Dedifferentiated amniotic fluid mesenchymal stem cell (primary cell): ENCODE measurements around the gene ZNF81.
"Not testable (repeated sequence)": the region's sequence is repeated elsewhere in the genome, so short reads cannot be mapped to it uniquely, and the experiment has no call there.

ENCODE experiments used
- DNase-seq: peaks from one replicate; pipeline ENCODE4 v3.0.0-alpha.2; 2016; ENCODE audit errors: extremely low spot score

Gene ZNF81

GRCh38 chrX:47933946-47934345 lies 97.2 kb downstream of the ZNF81 start:
- no peak for DNase-seq

DNA sequence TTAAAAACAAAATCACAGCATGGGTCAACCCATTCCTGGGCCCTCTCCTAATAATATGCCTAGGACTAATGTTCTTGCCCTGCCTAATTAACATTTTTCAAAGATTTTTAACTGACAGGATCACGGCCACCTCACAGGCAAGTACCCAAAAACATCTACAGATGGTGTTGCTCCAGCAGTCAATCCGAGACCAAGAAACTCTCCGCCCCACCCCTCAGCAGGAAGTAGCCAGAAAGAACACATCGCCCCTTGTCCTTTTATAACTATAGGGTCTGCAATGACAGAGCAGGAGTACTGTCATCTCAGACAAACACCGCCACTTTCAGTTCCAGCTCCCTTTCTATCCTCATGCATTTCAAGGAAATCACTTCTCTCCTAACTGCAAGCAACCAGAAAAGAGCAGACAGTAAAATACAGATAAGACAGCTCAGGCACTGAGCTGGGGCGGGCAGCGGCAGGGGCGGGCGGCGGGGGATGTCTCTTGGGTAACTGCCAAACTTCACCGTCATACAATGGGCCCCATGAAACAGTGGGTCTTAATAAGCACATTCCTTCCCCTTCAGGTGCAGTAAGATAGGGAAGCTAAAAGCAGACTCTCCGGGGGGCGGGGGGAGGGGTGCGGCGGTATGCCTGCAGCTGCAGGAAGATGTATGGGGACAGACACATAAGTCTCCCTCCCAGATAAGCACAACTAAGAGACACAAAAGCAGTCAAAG lies 99.7 kb downstream of the ZNF81 start:
- DNase-seq = no peak

DNA sequence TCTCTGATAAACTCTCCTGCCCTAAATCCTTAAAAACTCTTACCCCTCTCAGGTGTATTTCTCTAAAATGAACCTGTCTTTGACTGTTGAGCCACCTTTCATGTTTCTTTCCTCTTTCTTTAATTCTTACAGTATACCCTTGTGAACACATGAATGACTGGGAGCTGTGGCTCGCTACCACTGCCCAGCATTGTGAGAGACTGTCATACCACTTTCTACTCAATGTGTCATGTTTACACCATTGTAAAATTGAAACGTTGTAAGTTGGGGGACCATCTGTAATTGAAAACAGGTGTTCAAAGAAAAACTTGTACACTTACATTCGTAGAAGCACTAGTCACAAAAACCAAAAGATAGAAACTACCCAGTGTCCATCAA lies 100.2 kb downstream of the ZNF81 start:
- no peak for DNase-seq

DNA sequence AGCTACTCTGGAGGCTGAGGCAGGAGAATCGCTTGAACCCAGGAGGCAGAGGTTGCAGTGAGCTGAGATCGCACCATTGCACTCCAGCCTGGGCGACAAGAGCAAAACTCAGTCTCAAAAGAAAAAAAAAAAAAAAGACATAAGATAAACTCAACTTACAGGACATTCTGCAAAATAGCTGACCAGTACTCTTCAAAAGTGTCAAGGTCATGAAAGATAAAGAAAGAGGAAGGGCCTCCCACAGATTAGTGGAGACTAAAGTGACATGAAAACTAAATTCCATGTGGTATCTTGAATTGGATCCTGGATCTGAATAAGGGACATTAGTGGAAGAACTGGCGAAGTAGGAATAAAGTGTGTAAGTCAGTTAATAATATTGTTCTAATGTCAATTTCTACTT lies 103.7 kb downstream of the ZNF81 start:
- no peak for DNase-seq

- DNase-seq = no peak
These were observed 104.7 kb downstream of the ZNF81 start for GRCh38 chrX:47941423-47941822.

- not testable (repeated sequence) for DNase-seq
These were observed 118.6 kb downstream of the ZNF81 start for GRCh38 chrX:47955295-47955694.

- no peak for DNase-seq
These were observed 119.3 kb downstream of the ZNF81 start for GRCh38 chrX:47956016-47956415.

- not testable (repeated sequence) for DNase-seq
These were observed 121.5 kb downstream of the ZNF81 start for GRCh38 chrX:47958206-47958605.

GRCh38 chrX:47958761-47959342 lies 122.2 kb downstream of the ZNF81 start:
- no peak for DNase-seq

- no peak for DNase-seq
These were observed 123.7 kb downstream of the ZNF81 start for GRCh38 chrX:47960406-47960805.

GRCh38 chrX:47961830-47962229 lies 125.1 kb downstream of the ZNF81 start:
- DNase-seq = not testable (repeated sequence)

DNA sequence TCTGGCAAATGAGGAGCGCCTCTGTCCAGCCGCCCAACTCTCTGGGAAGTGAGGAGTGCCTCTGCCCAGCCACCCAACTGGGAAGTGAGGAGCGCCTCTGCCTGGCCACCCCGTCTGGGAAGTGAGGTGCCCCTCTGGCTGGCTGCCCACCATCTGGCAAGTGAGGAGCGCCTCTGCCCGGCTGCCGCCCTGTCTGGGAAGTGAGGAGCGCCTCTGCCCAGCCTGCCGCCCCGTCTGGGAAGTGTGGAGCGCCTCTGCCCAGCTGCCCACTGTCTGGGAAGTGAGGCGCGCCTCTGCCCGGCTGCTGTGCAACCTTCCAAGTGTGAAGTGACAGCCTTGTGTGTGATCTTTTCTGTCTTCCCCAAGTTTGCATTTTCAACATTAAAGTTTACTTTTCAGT lies 128.8 kb downstream of the ZNF81 start:
- not testable (repeated sequence) for DNase-seq
